Panc1 (cell line): ENCODE results near the gene CDK2. TPM values are rescaled to one million over a fixed set of nuclear protein-coding genes. Genes with fewer than 3 reads are reported as not detected.
"Not testable (repeated sequence)": the region's sequence is repeated elsewhere in the genome, so short reads cannot be mapped to it uniquely, and the experiment has no call there.

Experiments used
- ATAC-seq: fragments of 200-7000 bp; cut with Tn5 transposase; 2 replicates; pipeline ENCODE4 v1.9.1; 2020; ENCODE audit warnings: mild to moderate bottlenecking, moderate library complexity
- BruUV-seq: library from RNA; stranded (reverse); fragments of 400-500 nt; replicated peaks from 2 replicates; lab custom pipeline; 2021; lab: Mats Ljungman, UMichigan
- CTCF ChIA-PET: fragments of 300-600 bp; sonication (Branson Sonifier 250); formaldehyde crosslinking; loops from one replicate; lab custom pipeline; 2022; ENCODE audit warnings: antibody characterized with exemption; lab: Charles Lee
- POLR2A ChIA-PET: fragments of 300-600 bp; sonication (Branson Sonifier 250); formaldehyde crosslinking; loops from one replicate; lab custom pipeline; 2022; ENCODE audit warnings: antibody characterized with exemption; lab: Charles Lee
- DNase-seq: peaks from one replicate; pipeline ENCODE4 v3.0.0-alpha.2; 2010; ENCODE audit warnings: low read depth, low spot score
- H3K27ac ChIP-seq: 2 replicates; pipeline ENCODE4 v1.5.1; 2011; ENCODE audit warnings: mild to moderate bottlenecking, low read length, inconsistent platforms
- H3K27me3 ChIP-seq: fragments of 200-500 bp; sonication (Bioruptor generic); 2 replicates; pipeline ENCODE4 v1.6.0; 2014; ENCODE audit warnings: low read length, inconsistent platforms; ENCODE audit not compliant: control insufficient read depth, insufficient read depth
- H3K36me3 ChIP-seq: fragments of 200-500 bp; sonication (Bioruptor generic); 2 replicates; pipeline ENCODE4 v1.5.1; 2014; ENCODE audit warnings: inconsistent platforms, mild to moderate bottlenecking, low read length, moderate library complexity; ENCODE audit not compliant: control insufficient read depth, insufficient read depth
- H3K4me1 ChIP-seq: 2 replicates; pipeline ENCODE4 v1.5.1; 2011; ENCODE audit warnings: inconsistent platforms, mild to moderate bottlenecking, low read length, moderate library complexity; ENCODE audit not compliant: control insufficient read depth, insufficient read depth
- H3K4me3 ChIP-seq, 2 experiments: 2 replicates each; pipeline ENCODE4 v1.5.1; 2011 to 2012; ENCODE audit warnings: low read depth in 2 of 2, low read length in 2 of 2, mild to moderate bottlenecking in 2 of 2, inconsistent platforms in 1 of 2, moderate library complexity in 1 of 2
- H3K9me3 ChIP-seq: fragments of 200-500 bp; sonication (Bioruptor generic); 2 replicates; pipeline ENCODE4 v1.5.1; 2014; ENCODE audit warnings: low read depth, mild to moderate bottlenecking, inconsistent platforms, low read length, moderate library complexity; ENCODE audit not compliant: control insufficient read depth, insufficient read depth
- CTCF ChIP-seq: fragments of 450-650 bp; IDR thresholded peaks from 2 replicates; pipeline ENCODE4 v1.5.1; 2017; ENCODE audit warnings: mild to moderate bottlenecking
- POLR2AphosphoS5 ChIP-seq: IDR thresholded peaks from 2 replicates; pipeline ENCODE4 v1.6.1; 2012; ENCODE audit warnings: mild to moderate bottlenecking, low read depth, low read length, moderate library complexity
- REST ChIP-seq, 2 experiments: IDR thresholded peaks; 2 replicates each; pipeline ENCODE4 v1.6.1; 2011 to 2012; ENCODE audit warnings: low read depth in 2 of 2, control low read depth in 1 of 2, low read length in 1 of 2, mild to moderate bottlenecking in 1 of 2, moderate library complexity in 1 of 2; ENCODE audit not compliant: insufficient read depth in 1 of 2
- SIN3A ChIP-seq: IDR thresholded peaks from 2 replicates; pipeline ENCODE4 v1.6.1; 2012; ENCODE audit warnings: low read depth, mild to moderate bottlenecking, low read length, moderate library complexity, borderline replicate concordance; ENCODE audit not compliant: insufficient read depth
- TCF7L2 ChIP-seq: IDR thresholded peaks from 2 replicates; pipeline ENCODE4 v1.6.1; 2011; ENCODE audit warnings: mild to moderate bottlenecking, low read depth, low read length, inconsistent platforms
- in situ Hi-C: cut with HindIII; loops from 2 replicates; pipeline ENCODE4 v1.10.0; 2016; ENCODE audit warnings: low sequenced_read_pairs, low pct_unique_long_range_greater_than_20kb
- intact Hi-C: fragments of 100-400 bp; cut with micrococcal nuclease; formaldehyde crosslinking; loops from one replicate; pipeline ENCODE4 v1.10.0; 2022; ENCODE audit not compliant: unreplicated experiment
- total RNA-seq: library from RNA; stranded (reverse); gene quantifications from one replicate; pipeline ENCODE4 v1.2.1, GENCODE V29; 2021; ENCODE audit not compliant: unreplicated experiment

CDK2 gene
- total RNA-seq, 1 experiment from 2014 or later, result 72.9 TPM

DNA sequence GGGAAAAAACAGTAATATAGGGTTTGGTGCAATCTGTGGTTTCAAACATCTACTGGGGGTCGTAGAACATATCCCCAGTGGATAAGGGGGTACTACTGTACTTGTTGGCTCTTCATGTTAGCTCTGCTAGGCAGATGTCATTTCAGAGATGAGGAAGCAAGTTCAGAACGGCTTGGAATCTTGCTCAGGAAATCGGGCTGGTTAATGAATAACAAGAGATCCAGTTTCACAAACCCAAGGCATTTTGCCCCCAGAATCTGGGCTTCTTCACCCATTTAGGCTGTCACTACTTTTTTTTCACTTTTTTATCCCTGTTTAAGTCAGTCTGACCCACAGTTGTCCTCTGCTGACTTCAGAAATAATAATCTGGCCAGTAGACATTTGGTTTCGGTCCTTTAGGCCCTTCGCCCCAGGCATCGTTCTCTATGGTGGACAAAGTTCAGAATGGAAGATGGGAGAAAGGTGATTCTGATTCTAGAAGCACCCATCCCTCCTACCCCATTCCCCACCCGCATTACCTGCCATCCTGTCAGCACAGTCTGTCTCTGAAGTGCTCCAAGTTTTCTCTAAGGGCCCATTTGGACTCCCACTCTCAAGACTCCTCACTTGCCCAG, 35.0 kb downstream of the CDK2 start:
- Histone ChIP-seq H3K4me1 (no peaks in the 10 kb centered on the region), H3K27me3 (no peaks in the 10 kb centered on the region), H3K36me3 (no peaks in the 10 kb centered on the region; the same call in 1 of the 2 replicates), H3K4me3 (no peak overlapping the region), H3K27ac (no peak overlapping the region), H3K9me3 (no peaks in the 10 kb centered on the region)
- intact Hi-C loops (no loop called here), in situ Hi-C loops (no loop called here)
- ATAC-seq, result no peak
- no peak for TF ChIP-seq REST (IDR thresholded peaks at IDR 0.05; ENCODE audit: insufficient read depth in 1 of 2, low read depth in 2 of 2, low read length in 1 of 2)
- no peak for TF ChIP-seq POLR2AphosphoS5
- TF ChIP-seq SIN3A, result no peak
- TF ChIP-seq TCF7L2, result no peak
- TF ChIP-seq CTCF, result no peak
- ChIA-PET CTCF (no interaction called here), POLR2A (interaction anchor here (0.5 kb wide), 1 partner anchor 28 kb away, joined by 5 read pairs; the partner anchor contains the start of gene RAB5B)
- DNase-seq, result no peak
- no TSS peak for BruUV-seq

- H3K36me3 ChIP-seq, in situ Hi-C loops, CTCF ChIA-PET, H3K27me3 ChIP-seq, H3K4me3 ChIP-seq, ATAC-seq, DNase-seq, intact Hi-C loops, BruUV-seq, H3K27ac ChIP-seq, H3K9me3 ChIP-seq, H3K4me1 ChIP-seq: not testable (repeated sequence)
- POLR2A ChIA-PET, result interaction anchor here (0.5 kb wide), 1 partner anchor 95 kb away, joined by 3 read pairs; no protein-coding TSS in a partner anchor
These were observed 36.7 kb downstream of the CDK2 start for GRCh38 chr12:56003376-56003775.

- no peak overlapping the region for H3K27ac ChIP-seq
- no peaks in the 10 kb centered on the region for H3K36me3 ChIP-seq
- H3K4me3 ChIP-seq, result no peak overlapping the region
- TF ChIP-seq TCF7L2 (no peak), REST (IDR thresholded peaks at IDR 0.05; ENCODE audit: insufficient read depth in 1 of 2, low read depth in 2 of 2, low read length in 1 of 2) (no peak), POLR2AphosphoS5 (no peak), SIN3A (no peak), CTCF (no peak)
- ATAC-seq, result no peak
- ChIA-PET POLR2A (no interaction called here), CTCF (no interaction called here)
- BruUV-seq, result no TSS peak
- no peaks in the 10 kb centered on the region for H3K9me3 ChIP-seq
- H3K4me1 ChIP-seq, result peaks cover 5% of the 10 kb centered on the region; the same call in 1 of the 2 replicates
- intact Hi-C loops, result no loop called here
- in situ Hi-C loops, result no loop called here
- no peak for DNase-seq
- no peaks in the 10 kb centered on the region for H3K27me3 ChIP-seq
These were observed 37.6 kb downstream of the CDK2 start for GRCh38 chr12:56004211-56004610.
